ENCODE measurements around the gene NAA11. TPM values are rescaled to one million over a fixed set of nuclear protein-coding genes. Genes with fewer than 3 reads are reported as not detected.
"Not testable (repeated sequence)": the region's sequence is repeated elsewhere in the genome, so short reads cannot be mapped to it uniquely, and the experiment has no call there.

The NAA11 gene
- total RNA-seq, 2 experiments from 2014 or later = not detected

GRCh38 chr4:79311279-79311678 lies 14.6 kb downstream of the NAA11 start:
- ChIA-PET CTCF (no interaction called here), POLR2A (no interaction called here)

- POLR2A ChIA-PET = no interaction called here
- CTCF ChIA-PET = no interaction called here
Measured at GRCh38 chr4:79308971-79309370, 16.9 kb downstream of the NAA11 start.

- CTCF ChIA-PET = no interaction called here
- POLR2A ChIA-PET = no interaction called here
Measured at GRCh38 chr4:79308137-79308536, 17.7 kb downstream of the NAA11 start.

- POLR2A ChIA-PET = no interaction called here
- CTCF ChIA-PET = no interaction called here
Measured at GRCh38 chr4:79306795-79307194, 19.1 kb downstream of the NAA11 start.

- ChIA-PET POLR2A (no interaction called here), CTCF (no interaction called here)
Measured at GRCh38 chr4:79300280-79300679, 25.6 kb downstream of the NAA11 start.

- POLR2A ChIA-PET = no interaction called here
Measured at GRCh38 chr4:79298484-79298883, 27.4 kb downstream of the NAA11 start.

GRCh38 chr4:79298027-79298426 lies 27.8 kb downstream of the NAA11 start:
- CTCF ChIA-PET = interaction anchor here (1.1 kb wide), 1 partner anchor 18 kb away, joined by 3 read pairs; no protein-coding TSS in a partner anchor
- POLR2A ChIA-PET = no interaction called here

More at GRCh38 chr4:79298484-79298883, 27.4 kb downstream of the NAA11 start:
- CTCF ChIA-PET = no interaction called here

- POLR2A ChIA-PET = no interaction called here
- CTCF ChIA-PET = interaction anchor here (1.1 kb wide), 1 partner anchor 18 kb away, joined by 3 read pairs; no protein-coding TSS in a partner anchor
Measured at GRCh38 chr4:79297479-79297878, 28.4 kb downstream of the NAA11 start.

- ChIA-PET POLR2A (no interaction called here), CTCF (interaction anchor here (1.1 kb wide), 1 partner anchor 17 kb away, joined by 3 read pairs; no protein-coding TSS in a partner anchor)
Measured at GRCh38 chr4:79296768-79297428, 29.0 kb downstream of the NAA11 start.

GRCh38 chr4:79295086-79295485 lies 30.8 kb downstream of the NAA11 start:
- ChIA-PET POLR2A (no interaction called here), CTCF (no interaction called here)

- ChIA-PET POLR2A (no interaction called here), CTCF (no interaction called here)
Measured at GRCh38 chr4:79294064-79294463, 31.8 kb downstream of the NAA11 start.

GRCh38 chr4:79292008-79292407 lies 33.9 kb downstream of the NAA11 start:
- POLR2A ChIA-PET = no interaction called here
- CTCF ChIA-PET = no interaction called here

GRCh38 chr4:79290376-79290775 lies 35.5 kb downstream of the NAA11 start:
- POLR2A ChIA-PET = no interaction called here

GRCh38 chr4:79288185-79288584 lies 37.7 kb downstream of the NAA11 start:
- ChIA-PET CTCF (no interaction called here), POLR2A (no interaction called here)

More at GRCh38 chr4:79290376-79290775, 35.5 kb downstream of the NAA11 start:
- CTCF ChIA-PET = no interaction called here

- ChIA-PET CTCF (no interaction called here), POLR2A (no interaction called here)
Measured at GRCh38 chr4:79287718-79288117, 38.1 kb downstream of the NAA11 start.

- CTCF ChIA-PET = no interaction called here
Measured at GRCh38 chr4:79287076-79287475, 38.8 kb downstream of the NAA11 start.

GRCh38 chr4:79281566-79282359 lies 44.1 kb downstream of the NAA11 start:
- ChIA-PET POLR2A (no interaction called here), CTCF (no interaction called here)

More at GRCh38 chr4:79287076-79287475, 38.8 kb downstream of the NAA11 start:
- POLR2A ChIA-PET = no interaction called here

GRCh38 chr4:79277467-79277866 lies 48.4 kb downstream of the NAA11 start:
- CTCF ChIA-PET, POLR2A ChIA-PET: not testable (repeated sequence)

GRCh38 chr4:79273915-79274314 lies 51.9 kb downstream of the NAA11 start:
- CTCF ChIA-PET = no interaction called here

GRCh38 chr4:79272761-79273160 lies 53.1 kb downstream of the NAA11 start:
- CTCF ChIA-PET = no interaction called here
- POLR2A ChIA-PET = no interaction called here

More at GRCh38 chr4:79273915-79274314, 51.9 kb downstream of the NAA11 start:
- POLR2A ChIA-PET = no interaction called here

- CTCF ChIA-PET = no interaction called here
- POLR2A ChIA-PET = no interaction called here
Measured at GRCh38 chr4:79272126-79272525, 53.7 kb downstream of the NAA11 start.

Data from activated CD8-positive, alpha-beta memory T cell treated with anti-CD3 and anti-CD28 coated beads for 36 hours (primary cell).